ENCODE measurements around the gene PSIP1.
"Not testable (repeated sequence)": the region's sequence is repeated elsewhere in the genome, so short reads cannot be mapped to it uniquely, and the experiment has no call there.

The PSIP1 gene

DNA sequence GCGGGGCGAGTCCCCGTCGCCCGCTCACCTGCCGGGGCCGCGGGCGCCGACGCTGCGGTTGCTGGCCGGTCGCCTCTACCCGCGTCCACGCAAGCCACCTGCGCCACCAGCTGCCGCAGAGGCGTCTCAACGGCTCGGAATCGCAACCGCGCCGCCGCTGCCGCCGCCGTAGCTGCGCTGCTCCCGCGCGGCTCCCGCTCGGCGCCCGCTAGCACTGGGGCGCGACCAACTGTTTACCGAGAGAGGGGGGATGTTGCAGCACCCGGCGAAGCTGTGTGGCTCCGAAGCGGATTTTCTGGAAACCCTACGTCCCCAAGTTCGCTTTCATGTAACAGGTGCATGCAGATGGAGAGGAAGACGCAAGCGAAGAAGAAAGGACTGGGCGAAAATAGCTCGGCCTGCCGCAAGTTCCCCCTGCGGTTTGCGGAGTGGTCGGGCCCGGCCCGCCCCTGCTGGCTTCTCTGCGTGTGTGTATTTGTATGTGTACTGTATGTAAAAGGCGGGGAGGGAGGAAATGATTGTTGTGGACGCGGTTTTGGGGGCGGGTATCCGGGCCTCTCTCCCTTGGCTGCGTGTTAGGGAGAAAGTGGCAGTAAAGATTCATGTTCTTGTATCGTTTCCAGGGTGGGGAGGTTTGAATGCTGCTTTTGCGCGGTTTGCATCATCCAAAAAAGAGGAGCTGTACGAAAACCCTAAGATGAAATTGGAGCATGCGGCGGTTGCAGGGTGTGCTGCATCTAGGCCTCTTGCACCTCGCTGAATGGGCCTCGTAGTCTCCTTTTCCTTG, at the start of gene PSIP1:
TSS of gene PSIP1 (minus strand) at position 182 of the 787 bp plus-strand sequence. CDS start 782 bp downstream, outside the sequence.
- DNase-seq (ENCODE audit: low read depth in 2 of 2) = peak; percentile 67 to 79

GRCh38 chr9:15553528-15553898, 42.7 kb upstream of the PSIP1 start:
- DNase-seq (ENCODE audit: low read depth in 2 of 2) = no peak

DNA sequence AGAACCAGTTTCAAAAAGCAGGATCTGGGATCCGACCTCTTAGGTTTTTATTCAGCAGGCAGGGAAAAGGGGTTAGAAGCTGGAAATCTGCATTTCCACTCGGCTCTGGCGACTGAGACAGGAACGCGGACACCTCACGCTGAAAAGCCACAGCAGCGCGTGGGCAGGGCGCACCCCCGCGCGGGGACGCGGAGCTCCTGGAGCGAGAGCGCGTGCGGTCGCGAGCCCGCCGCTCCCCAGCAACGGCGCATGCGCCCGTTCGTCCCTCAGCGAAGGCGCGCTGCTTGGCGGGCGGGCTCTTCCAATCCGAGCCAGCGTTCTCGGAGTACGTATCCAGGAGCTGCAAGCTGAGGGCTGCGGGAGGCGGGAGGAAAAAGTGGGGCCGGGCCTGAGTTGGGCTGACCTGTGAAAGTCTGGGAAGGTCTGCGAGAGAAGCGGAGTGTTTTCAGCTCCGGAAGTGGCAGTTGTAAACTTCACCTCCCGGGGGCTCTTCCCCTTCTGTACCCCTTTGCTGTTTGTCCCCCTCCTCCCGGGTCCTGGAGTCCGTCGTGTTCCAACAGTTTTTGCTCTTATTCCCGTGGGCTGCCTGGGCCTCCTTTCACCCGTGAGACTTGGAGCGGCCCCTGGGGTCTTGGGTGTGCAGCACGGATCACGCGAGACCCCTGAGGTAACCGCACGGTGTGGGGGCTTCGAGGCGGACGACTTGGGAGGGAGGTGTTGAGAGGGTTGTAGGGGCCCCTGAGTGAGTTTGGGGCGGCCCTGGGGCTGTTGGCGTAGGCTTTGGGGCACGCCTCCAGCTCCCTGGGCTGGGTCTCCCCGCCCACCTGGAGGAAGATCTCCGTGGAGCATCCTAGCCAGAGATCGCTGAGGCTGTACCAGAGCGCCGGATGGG, 42.1 kb upstream of the PSIP1 start, which contains the start of gene CCDC171:
TSS of gene CCDC171 (plus strand) at position 408 of the 892 bp plus-strand sequence. CDS start 11,046 bp downstream, outside the sequence.
- DNase-seq (ENCODE audit: low read depth in 2 of 2) = peak; percentile 74 to 83

- no peak for DNase-seq (ENCODE audit: low read depth in 2 of 2)
Measured at GRCh38 chr9:15549611-15550010, 38.8 kb upstream of the PSIP1 start.

GRCh38 chr9:15543047-15543813, 32.5 kb upstream of the PSIP1 start:
- DNase-seq (ENCODE audit: low read depth in 2 of 2) = no peak

DNA sequence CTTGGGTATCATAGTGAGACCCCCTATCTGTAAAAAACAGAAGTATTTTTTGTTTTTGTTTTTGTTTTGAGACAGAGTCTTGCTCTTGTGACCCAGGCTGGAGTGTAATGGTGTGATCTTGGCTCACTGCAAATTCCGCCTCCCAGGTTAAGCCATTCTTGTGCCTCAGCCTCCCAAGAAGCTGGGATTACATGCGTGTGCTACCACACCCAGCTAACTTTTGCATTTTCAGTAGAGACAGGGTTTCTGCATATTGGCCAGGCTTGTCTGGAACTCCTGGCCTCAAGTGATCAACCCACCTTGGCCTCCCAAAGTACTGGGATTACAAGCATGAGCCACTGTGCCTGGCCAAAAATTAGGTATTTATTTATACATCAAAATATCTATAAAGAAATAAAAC, 31.9 kb upstream of the PSIP1 start:
- no peak for DNase-seq (ENCODE audit: low read depth in 2 of 2)

DNA sequence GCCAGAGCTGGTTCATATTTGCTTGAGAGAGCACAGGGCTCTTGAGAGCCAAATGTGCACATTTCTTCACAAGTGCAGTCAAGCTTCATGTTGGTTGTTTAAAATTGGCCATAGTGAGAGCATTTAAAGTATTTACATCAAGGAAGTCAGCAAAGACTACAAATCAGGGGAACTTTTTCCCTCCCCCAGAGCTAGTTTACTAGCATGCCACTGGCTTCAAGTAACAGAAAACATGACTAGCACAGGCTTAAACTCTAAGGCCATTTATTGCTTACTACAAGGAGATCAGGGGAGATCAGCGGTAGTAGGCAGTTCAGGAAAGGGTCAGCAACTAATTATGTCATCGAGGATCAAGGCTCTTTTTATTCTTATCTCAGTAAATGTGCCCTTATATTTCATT, 31.1 kb upstream of the PSIP1 start:
- DNase-seq (ENCODE audit: low read depth in 2 of 2) = no peak

DNA sequence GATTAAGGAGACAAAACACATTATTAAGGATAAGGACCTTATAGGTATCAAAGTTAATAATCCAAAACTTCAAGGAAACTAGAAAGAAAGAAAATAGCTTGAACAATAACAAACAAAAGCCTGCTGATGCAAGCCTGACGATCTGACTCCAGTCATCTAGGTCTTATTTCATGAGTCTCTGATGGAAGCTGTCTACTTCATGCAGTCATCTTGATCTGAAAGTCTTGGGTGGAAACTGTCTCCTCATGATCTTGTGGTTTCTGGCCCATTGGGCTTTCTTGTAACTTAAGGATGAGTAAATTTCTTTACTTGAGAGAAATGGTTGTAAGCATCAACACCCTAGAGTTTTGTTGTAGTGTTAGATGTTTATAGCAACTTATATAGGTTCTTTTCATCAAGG, 20.6 kb upstream of the PSIP1 start:
- DNase-seq (ENCODE audit: low read depth in 2 of 2) = no peak

DNA sequence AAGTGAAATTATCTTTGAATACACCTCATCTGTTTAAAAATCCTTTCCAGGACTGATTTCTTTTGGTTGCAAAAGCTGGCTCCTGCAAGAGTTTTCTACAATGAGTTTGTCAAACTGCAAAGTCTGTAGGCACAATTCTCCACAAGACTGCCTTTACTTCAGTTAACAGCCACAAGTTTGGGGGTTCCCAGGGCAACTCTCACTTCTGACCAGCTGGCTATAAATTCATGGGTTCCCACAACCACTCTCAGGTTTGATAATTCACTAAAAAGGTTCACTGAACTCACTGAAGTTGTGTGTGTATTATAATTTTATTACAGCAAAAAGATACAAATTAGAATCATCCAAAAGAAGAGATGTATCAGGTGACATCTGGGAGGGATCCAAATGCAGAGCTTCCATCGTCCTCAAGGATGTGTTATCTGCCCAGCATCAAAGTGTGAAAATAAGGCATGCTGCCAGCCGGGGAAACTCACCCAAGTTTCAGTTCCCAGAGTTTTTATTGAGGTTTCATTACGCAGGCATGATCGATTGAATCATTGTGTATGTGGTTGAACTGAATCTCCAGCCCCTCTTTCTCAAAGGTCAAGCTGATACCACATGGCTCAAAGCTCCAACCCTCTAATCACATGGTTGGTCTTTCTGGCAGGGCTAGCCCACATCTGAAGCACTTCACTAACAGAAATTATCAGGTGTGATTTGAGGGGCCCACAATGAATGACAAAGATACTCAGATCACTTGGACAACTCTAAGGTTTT, 19.0 kb upstream of the PSIP1 start:
- no peak for DNase-seq (ENCODE audit: low read depth in 2 of 2)

DNA sequence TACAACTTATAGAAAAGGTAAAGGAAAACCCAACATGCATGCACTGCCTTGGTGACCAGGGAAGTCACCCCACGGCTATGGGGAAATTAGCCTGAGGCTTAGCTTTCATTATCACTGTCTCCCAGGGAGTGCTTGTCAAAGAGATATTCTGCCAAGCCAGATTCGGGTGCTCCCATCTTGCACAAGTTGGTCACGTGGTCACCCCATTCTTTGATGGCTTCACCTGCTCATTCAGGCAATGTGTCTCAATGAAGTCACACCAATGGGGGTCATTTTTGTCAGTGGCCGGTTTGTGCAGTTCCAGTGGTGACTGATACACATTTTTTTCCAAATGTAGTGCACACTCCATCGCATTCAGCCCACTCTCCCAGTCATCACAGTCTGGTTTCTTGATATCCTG, 16.3 kb upstream of the PSIP1 start:
- not testable (repeated sequence) for DNase-seq (ENCODE audit: low read depth in 2 of 2)

- no peak for DNase-seq (ENCODE audit: low read depth in 2 of 2)
Measured at GRCh38 chr9:15525958-15526357, 15.2 kb upstream of the PSIP1 start.

DNA sequence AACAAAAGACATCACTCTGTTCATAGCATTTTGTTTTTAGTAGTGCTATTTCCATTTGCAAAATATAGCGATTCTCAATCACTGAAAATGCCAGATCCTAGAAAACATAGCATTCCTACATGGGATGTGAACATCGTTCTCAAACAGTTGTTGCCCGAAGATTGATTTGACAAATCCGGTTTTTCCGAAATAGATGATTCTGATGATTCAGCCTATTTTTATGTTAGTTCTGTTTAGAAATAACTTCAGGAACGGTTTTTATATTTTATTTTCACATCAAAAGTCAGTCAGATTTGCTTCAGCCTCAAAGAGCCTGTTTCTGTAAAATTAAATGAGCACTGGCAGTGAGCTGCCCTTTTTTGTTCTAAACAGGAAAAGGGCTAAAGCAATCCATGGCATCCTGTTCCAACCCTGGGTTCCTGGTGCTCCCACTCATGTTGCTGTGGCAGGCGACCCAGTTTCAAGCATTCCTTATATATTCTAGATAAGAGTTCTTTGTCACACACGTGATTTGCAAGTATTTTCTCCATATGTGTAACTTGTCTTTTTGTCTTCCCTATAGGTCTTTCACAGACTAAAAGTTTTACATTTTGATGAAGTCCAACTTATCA, 14.2 kb upstream of the PSIP1 start:
- DNase-seq (ENCODE audit: low read depth in 2 of 2) = no peak

GRCh38 chr9:15522130-15522755, 11.5 kb upstream of the PSIP1 start:
- no peak for DNase-seq (ENCODE audit: low read depth in 2 of 2)

- DNase-seq (ENCODE audit: low read depth in 2 of 2) = no peak
Measured at GRCh38 chr9:15521254-15521653, 10.5 kb upstream of the PSIP1 start.

GRCh38 chr9:15519831-15520230, 9.1 kb upstream of the PSIP1 start:
- DNase-seq (ENCODE audit: low read depth in 2 of 2) = no peak

GRCh38 chr9:15513335-15513734, 2.6 kb upstream of the PSIP1 start:
- no peak for DNase-seq (ENCODE audit: low read depth in 2 of 2)

DNA sequence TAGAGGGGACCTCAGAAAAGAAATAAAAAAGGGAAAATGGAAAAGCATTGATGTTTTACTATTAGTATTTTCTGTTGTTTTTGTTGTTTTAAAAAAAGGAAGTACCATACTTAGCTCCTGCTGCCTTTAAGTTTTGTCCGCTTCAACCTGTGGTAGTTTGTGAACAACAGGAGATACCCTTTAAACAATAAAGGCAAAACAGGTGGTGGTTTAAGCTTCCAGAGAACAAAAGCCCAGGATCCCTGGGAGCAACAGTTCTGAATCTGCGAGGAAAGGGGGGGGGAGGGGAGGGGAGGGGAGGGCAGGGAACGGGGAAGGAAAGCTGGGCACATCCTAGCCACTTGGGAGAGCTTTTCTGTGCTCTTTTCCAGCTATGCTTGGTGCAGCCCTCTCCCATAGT, 2.1 kb upstream of the PSIP1 start:
- no peak for DNase-seq (ENCODE audit: low read depth in 2 of 2)

- no peak for DNase-seq (ENCODE audit: low read depth in 2 of 2)
Measured at GRCh38 chr9:15512204-15512603, 1.4 kb upstream of the PSIP1 start.

DNA sequence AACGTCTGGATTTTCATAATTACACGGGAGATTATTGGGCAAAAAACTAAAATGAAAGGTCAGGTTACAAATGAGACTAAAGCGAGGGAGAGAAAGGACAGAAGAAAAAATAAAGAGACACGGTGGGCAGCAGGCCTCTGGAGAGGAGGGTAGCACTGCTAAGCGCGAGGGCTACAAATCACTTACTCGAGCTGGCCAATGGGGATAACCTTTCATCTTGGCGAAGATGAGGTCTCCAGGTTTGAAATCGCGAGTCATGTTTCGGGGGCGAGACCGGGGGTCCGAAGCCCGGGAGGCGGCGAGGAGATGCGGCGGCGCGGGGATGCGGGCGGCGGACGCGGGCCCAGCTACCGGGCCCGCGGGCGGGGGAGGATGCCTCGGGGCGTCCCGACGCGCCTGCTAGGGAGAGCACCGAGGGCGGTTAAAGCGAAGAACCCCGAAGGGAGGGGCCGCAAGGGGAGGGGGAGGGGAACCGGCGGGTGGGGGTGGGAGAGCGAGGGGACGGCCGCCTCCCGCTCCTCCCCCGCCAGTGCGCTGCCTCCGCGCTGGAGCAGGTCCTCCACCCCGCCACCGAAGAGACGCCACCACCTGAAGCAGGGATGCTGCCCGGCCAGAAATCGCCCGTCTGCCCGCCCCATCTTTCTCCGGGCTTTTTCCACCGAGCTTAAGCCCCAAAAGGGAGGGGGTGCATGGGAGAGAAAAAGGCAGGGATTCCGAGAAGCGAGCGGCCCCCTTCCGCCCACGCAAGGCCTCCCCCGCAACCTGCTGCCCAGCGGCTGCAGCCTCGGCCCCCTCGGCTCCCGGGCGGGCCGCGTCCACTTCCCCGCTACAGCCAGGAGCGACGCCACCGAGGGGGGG, 610 bp downstream of the PSIP1 start:
- peak; percentile 14 to 49 for DNase-seq (ENCODE audit: low read depth in 2 of 2)

All from stimulated activated CD4-positive, alpha-beta T cell treated with anti-CD3 and anti-CD28 coated beads, Interleukin-12 subunit alpha, Interleukin-12 subunit beta, amount 100 ng/mL, for 24 hours (primary cell).